GF-D8 (cell line): ENCODE measurements around the gene ADGRL3.
"Not testable (repeated sequence)": the region's sequence is repeated elsewhere in the genome, so short reads cannot be mapped to it uniquely, and the experiment has no call there.

ENCODE experiments used
- DNase-seq: peaks from one replicate; lab custom pipeline; 2025; lab: John Stamatoyannopoulos, UW

Gene ADGRL3

GRCh38 chr4:61756937-61757336 lies 556.8 kb downstream of the ADGRL3 start:
- not testable (repeated sequence) for DNase-seq

GRCh38 chr4:61757983-61758382 lies 557.9 kb downstream of the ADGRL3 start:
- DNase-seq = not testable (repeated sequence)

GRCh38 chr4:61758596-61758995 lies 558.5 kb downstream of the ADGRL3 start:
- DNase-seq = not testable (repeated sequence)

- not testable (repeated sequence) for DNase-seq
These were observed 559.1 kb downstream of the ADGRL3 start for GRCh38 chr4:61759245-61759644.

- not testable (repeated sequence) for DNase-seq
These were observed 559.8 kb downstream of the ADGRL3 start for GRCh38 chr4:61759885-61760284.

GRCh38 chr4:61760820-61761219 lies 560.7 kb downstream of the ADGRL3 start:
- no peak for DNase-seq

- DNase-seq = no peak
These were observed 562.8 kb downstream of the ADGRL3 start for GRCh38 chr4:61762722-61763627.

- DNase-seq = no peak
These were observed 563.6 kb downstream of the ADGRL3 start for GRCh38 chr4:61763682-61764081.

- DNase-seq = not testable (repeated sequence)
These were observed 564.0 kb downstream of the ADGRL3 start for GRCh38 chr4:61764090-61764489.

- DNase-seq = not testable (repeated sequence)
These were observed 569.5 kb downstream of the ADGRL3 start for GRCh38 chr4:61769444-61770167.

- no peak for DNase-seq
These were observed 570.3 kb downstream of the ADGRL3 start for GRCh38 chr4:61770456-61770855.

- DNase-seq = no peak
These were observed 570.9 kb downstream of the ADGRL3 start for GRCh38 chr4:61771056-61771455.

GRCh38 chr4:61772126-61772525 lies 572.0 kb downstream of the ADGRL3 start:
- no peak for DNase-seq

GRCh38 chr4:61773655-61774245 lies 573.6 kb downstream of the ADGRL3 start:
- DNase-seq = no peak

- no peak for DNase-seq
These were observed 582.0 kb downstream of the ADGRL3 start for GRCh38 chr4:61782133-61782532.

GRCh38 chr4:61783050-61783449 lies 582.9 kb downstream of the ADGRL3 start:
- DNase-seq = no peak

- no peak for DNase-seq
These were observed 585.6 kb downstream of the ADGRL3 start for GRCh38 chr4:61785761-61786160.

GRCh38 chr4:61786211-61786610 lies 586.1 kb downstream of the ADGRL3 start:
- no peak for DNase-seq

GRCh38 chr4:61795998-61796397 lies 595.9 kb downstream of the ADGRL3 start:
- no peak for DNase-seq

GRCh38 chr4:61799794-61800193 lies 599.7 kb downstream of the ADGRL3 start:
- no peak for DNase-seq

GRCh38 chr4:61805227-61805626 lies 605.1 kb downstream of the ADGRL3 start:
- no peak for DNase-seq

- no peak for DNase-seq
These were observed 605.9 kb downstream of the ADGRL3 start for GRCh38 chr4:61805979-61806378.

- no peak for DNase-seq
These were observed 612.0 kb downstream of the ADGRL3 start for GRCh38 chr4:61812171-61812570.
